ENCODE data around the gene OASL. TPM values are rescaled to one million over a fixed set of nuclear protein-coding genes. Genes with fewer than 3 reads are reported as not detected.

Gene OASL
- total RNA-seq, 2 donors from 2014 or later, result 0.14 to 0.91 TPM

- H3K4me1 ChIP-seq (replicated peaks), result no peaks in the 10 kb centered on the region
- no peak for DNase-seq (ENCODE audit: low spot score)
- H3K36me3 ChIP-seq, result peaks cover 0 to 15% of the 10 kb centered on the region in 2 donors
- 70% methylated on average over 4 of the region's 4 CpGs for WGBS
- TF ChIP-seq POLR2AphosphoS5 (IDR thresholded peaks at IDR 0.05) (no peak), CTCF (IDR thresholded peaks at IDR 0.05) (no peak), POLR2A (IDR thresholded peaks at IDR 0.05) (no peak)
- intact Hi-C loops (cut with DNase I), result no loop called here
- no peak overlapping the region for H3K27ac ChIP-seq
- no peaks in the 10 kb centered on the region for H3K27me3 ChIP-seq (replicated peaks; ENCODE audit: insufficient read depth)
- no peak overlapping the region for H3K4me3 ChIP-seq
- H3K9me3 ChIP-seq, result no peaks in the 10 kb centered on the region
Measured at GRCh38 chr12:121003650-121004049, 35.4 kb downstream of the OASL start.

- no peak for TF ChIP-seq POLR2A (IDR thresholded peaks at IDR 0.05)
- no peak for TF ChIP-seq POLR2AphosphoS5 (IDR thresholded peaks at IDR 0.05)
- no peak for TF ChIP-seq CTCF (IDR thresholded peaks at IDR 0.05)
- intact Hi-C loops (cut with DNase I), result no loop called here
- no peak for DNase-seq (ENCODE audit: low spot score)
- Histone ChIP-seq H3K27me3 (replicated peaks; ENCODE audit: insufficient read depth) (no peaks in the 10 kb centered on the region), H3K27ac (no peak overlapping the region), H3K9me3 (no peaks in the 10 kb centered on the region), H3K4me1 (replicated peaks) (no peaks in the 10 kb centered on the region), H3K36me3 (peaks cover 0 to 11% of the 10 kb centered on the region in 2 donors), H3K4me3 (no peak overlapping the region)
- WGBS, result 90% methylated on average over 16 of the region's 16 CpGs
Measured at GRCh38 chr12:121001841-121002483, 37.1 kb downstream of the OASL start.

GRCh38 chr12:121001060-121001459 is 38.0 kb downstream of the OASL start:
- TF ChIP-seq CTCF (IDR thresholded peaks at IDR 0.05) (no peak), POLR2A (IDR thresholded peaks at IDR 0.05) (no peak), POLR2AphosphoS5 (IDR thresholded peaks at IDR 0.05) (no peak)
- Histone ChIP-seq H3K9me3 (no peaks in the 10 kb centered on the region), H3K27me3 (replicated peaks; ENCODE audit: insufficient read depth) (no peaks in the 10 kb centered on the region), H3K27ac (no peak overlapping the region), H3K4me1 (replicated peaks) (no peaks in the 10 kb centered on the region), H3K4me3 (no peak overlapping the region), H3K36me3 (peaks cover 0 to 11% of the 10 kb centered on the region in 2 donors)
- intact Hi-C loops (cut with DNase I), result no loop called here
- 85% methylated on average over 11 of the region's 11 CpGs for WGBS
- DNase-seq (ENCODE audit: low spot score), result no peak

- no peak overlapping the region for H3K4me3 ChIP-seq
- 58% methylated on average over 11 of the region's 11 CpGs for WGBS
- intact Hi-C loops (cut with DNase I), result no loop called here
- no peaks in the 10 kb centered on the region for H3K9me3 ChIP-seq
- TF ChIP-seq POLR2A (IDR thresholded peaks at IDR 0.05) (no peak), POLR2AphosphoS5 (IDR thresholded peaks at IDR 0.05) (no peak), CTCF (IDR thresholded peaks at IDR 0.05) (no peak)
- H3K36me3 ChIP-seq, result peaks cover 0 to 11% of the 10 kb centered on the region in 2 donors
- no peaks in the 10 kb centered on the region for H3K27me3 ChIP-seq (replicated peaks; ENCODE audit: insufficient read depth)
- H3K4me1 ChIP-seq (replicated peaks), result no peaks in the 10 kb centered on the region
- DNase-seq (ENCODE audit: low spot score), result no peak
- no peak overlapping the region for H3K27ac ChIP-seq
Measured at GRCh38 chr12:121000530-121000929, 38.5 kb downstream of the OASL start.

All from prostate gland (tissue), 2 donors.